ENCODE results near the gene ATAD1. TPM values are rescaled to one million over a fixed set of nuclear protein-coding genes. Genes with fewer than 3 reads are reported as not detected.
A peak's percentile ranks its signal among the peaks of the same experiment; 100 is the strongest.
"Not testable (repeated sequence)": the region's sequence is repeated elsewhere in the genome, so short reads cannot be mapped to it uniquely, and the experiment has no call there.

Gene ATAD1
- total and polyA plus RNA-seq, 8 donors, result 3.6 to 23.4 (median 16.0) TPM

DNA sequence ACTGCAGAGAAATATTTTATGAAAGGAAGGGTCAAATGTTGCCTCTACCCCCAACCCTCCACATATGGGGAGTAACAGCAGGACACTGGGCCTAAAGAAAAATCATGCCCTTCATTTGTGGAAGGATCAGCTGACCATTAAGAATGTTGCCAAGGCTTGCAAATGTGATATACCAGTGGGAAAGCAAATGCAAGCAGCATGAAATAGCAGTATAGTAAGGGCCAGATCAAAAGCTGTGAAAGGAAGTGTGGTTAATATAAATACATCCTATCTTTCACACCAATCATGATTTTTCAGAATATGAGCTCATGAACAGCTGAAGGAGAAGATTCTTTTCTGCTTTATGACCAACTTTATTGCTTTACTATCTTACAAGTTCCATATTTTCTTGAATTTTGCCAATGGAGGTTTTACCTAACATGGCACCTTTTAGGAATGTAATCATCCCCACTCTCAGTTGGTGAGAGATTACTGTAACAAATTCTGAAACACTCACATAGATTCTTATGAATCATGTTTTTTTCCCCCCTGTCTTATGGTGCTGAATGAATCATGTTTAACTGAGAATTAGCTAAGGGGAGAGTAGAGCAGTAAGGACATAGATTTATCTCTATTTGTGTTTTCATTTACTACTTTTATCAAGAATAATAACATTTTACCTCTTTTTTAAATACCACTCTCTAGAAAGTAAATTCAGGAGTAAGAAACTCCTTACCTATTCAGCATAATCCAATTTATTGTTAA is 12.1 kb upstream of the ATAD1 start:
- ATAC-seq (no peak), FAIRE-seq (no peak), DNase-seq (no peak)
- no peaks in the 10 kb centered on the region for H3K27me3 ChIP-seq
- no peaks in the 10 kb centered on the region for H3K4me1 ChIP-seq
- no peaks in the 10 kb centered on the region for H3K36me3 ChIP-seq
- intact Hi-C loops (cut with DNase I), result no loop called here
- TF ChIP-seq, protein P1, sequence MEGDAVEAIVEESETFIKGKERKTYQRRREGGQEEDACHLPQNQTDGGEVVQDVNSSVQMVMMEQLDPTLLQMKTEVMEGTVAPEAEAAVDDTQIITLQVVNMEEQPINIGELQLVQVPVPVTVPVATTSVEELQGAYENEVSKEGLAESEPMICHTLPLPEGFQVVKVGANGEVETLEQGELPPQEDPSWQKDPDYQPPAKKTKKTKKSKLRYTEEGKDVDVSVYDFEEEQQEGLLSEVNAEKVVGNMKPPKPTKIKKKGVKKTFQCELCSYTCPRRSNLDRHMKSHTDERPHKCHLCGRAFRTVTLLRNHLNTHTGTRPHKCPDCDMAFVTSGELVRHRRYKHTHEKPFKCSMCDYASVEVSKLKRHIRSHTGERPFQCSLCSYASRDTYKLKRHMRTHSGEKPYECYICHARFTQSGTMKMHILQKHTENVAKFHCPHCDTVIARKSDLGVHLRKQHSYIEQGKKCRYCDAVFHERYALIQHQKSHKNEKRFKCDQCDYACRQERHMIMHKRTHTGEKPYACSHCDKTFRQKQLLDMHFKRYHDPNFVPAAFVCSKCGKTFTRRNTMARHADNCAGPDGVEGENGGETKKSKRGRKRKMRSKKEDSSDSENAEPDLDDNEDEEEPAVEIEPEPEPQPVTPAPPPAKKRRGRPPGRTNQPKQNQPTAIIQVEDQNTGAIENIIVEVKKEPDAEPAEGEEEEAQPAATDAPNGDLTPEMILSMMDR (IDR thresholded peaks at IDR 0.05), result no peak
- H3K27ac ChIP-seq, result no peak overlapping the region
- H3K9me3 ChIP-seq, result no peaks in the 10 kb centered on the region
- no peak overlapping the region for H3K4me3 ChIP-seq

DNA sequence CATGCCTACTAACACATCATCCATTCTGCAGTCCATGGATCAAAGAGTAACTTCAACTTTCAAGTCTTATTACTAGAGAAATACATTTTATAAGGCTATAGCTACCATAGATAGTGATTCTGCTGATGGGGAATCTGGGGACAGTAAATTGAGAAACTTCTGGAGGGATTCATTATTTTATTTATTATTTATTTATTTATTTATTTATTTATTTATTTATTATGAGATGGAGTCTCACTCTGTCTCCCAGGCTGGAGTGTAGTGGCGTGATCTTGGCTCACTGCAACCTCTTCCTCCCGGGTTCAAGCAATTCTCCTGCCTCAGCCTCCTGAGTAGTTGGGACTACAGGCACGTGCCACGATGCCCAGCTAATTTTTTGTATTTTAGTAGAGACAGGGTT is 11.0 kb upstream of the ATAD1 start:
- WGBS, 2 donors, result 84 to 93% methylated on average over 4 of the region's 4 CpGs
- DNase-seq; ATAC-seq; H3K36me3 ChIP-seq; intact Hi-C loops (cut with DNase I); H3K9me3 ChIP-seq; H3K4me3 ChIP-seq; H3K27me3 ChIP-seq; H3K27ac ChIP-seq; H3K4me1 ChIP-seq; FAIRE-seq: not testable (repeated sequence)

DNA sequence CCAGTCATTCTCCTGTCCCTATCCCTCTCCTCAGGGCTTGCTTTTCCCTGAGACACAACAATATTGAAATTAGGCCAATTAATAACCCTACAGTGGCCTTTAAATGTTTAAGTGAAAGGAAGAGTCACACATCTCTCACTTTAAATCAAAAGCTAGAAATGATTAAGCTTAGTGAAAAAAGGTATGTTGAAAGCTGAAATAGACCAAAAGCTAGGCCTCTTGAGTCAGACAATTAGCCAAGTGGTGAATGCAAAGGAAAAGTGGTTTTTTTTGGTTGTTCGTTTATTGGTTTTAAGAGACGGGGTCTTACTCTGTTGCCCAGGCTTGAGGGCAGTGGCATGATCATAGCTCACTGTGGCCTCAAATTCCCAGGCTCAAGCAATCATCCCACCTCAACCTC is 9.7 kb upstream of the ATAD1 start:
- DNase-seq (no peak), ATAC-seq (no peak), FAIRE-seq (no peak)
- H3K9me3 ChIP-seq, result no peaks in the 10 kb centered on the region
- no peak overlapping the region for H3K27ac ChIP-seq
- H3K4me1 ChIP-seq, result no peaks in the 10 kb centered on the region
- intact Hi-C loops (cut with DNase I), result no loop called here
- H3K27me3 ChIP-seq, result no peaks in the 10 kb centered on the region
- WGBS, 2 donors, result 77 to 92% methylated on average over 2 of the region's 2 CpGs
- no peak overlapping the region for H3K4me3 ChIP-seq
- TF ChIP-seq, protein P1 (IDR thresholded peaks at IDR 0.05), result no peak
- H3K36me3 ChIP-seq, result no peaks in the 10 kb centered on the region

DNA sequence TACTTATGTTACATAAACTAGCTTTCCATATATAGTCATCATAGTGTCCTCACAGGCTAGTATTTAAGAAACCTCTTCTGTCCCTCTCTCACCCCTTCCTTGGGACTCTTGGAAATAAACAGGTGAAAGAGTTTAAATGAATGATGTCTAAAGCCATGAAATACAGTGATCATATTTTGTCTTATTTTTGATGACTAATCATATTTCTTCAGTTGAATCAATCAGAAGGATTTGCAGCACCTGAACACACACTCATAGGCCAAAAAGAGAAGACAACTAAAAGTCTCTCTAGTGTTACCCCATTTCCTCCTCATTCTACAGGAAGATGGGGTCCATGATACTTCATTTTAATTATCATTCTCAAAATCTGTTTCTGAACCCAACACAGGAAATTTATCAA is 8.6 kb upstream of the ATAD1 start:
- Histone ChIP-seq H3K27me3 (no peaks in the 10 kb centered on the region), H3K27ac (no peak overlapping the region), H3K36me3 (no peaks in the 10 kb centered on the region), H3K9me3 (no peaks in the 10 kb centered on the region), H3K4me1 (no peaks in the 10 kb centered on the region), H3K4me3 (no peak overlapping the region)
- DNase-seq (no peak), FAIRE-seq (no peak), ATAC-seq (no peak)
- TF ChIP-seq, protein P1 (IDR thresholded peaks at IDR 0.05), result no peak
- intact Hi-C loops (cut with DNase I), result no loop called here

DNA sequence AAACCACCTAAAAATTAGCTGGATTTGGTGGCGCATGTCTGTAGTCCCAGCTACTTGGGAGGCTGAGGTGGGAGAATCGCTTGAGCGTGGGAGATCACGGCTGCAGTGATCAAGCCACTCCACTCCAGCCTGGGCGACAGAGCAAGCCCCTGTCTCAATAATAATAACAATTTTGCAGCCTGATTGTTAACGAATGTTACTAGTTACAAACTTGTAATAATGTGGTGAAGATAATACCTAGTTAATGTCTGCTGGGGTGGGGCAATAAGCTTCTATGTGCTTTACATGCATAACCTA is 1.2 kb upstream of the ATAD1 start:
- intact Hi-C loops (cut with DNase I), result no loop called here
- ATAC-seq (no peak), FAIRE-seq (no peak), DNase-seq (no peak)
- Histone ChIP-seq H3K9me3 (no peaks in the 10 kb centered on the region), H3K27ac (peak overlapping the region in 1 of 4 donors; percentile 85), H3K27me3 (no peaks in the 10 kb centered on the region), H3K36me3 (no peaks in the 10 kb centered on the region), H3K4me1 (peaks cover 10 to 30% (median 12%) of the 10 kb centered on the region in 3 donors), H3K4me3 (peak overlapping the region in 1 of 4 donors; percentile 77)
- TF ChIP-seq, protein P1 (IDR thresholded peaks at IDR 0.05), result no peak
- 81 to 85% methylated on average over 6 of the region's 6 CpGs for WGBS, 2 donors
